Right cardiac atrium (tissue), 5 donors: ENCODE results near the gene EPG5. TPM values are rescaled to one million over a fixed set of nuclear protein-coding genes. Genes with fewer than 3 reads are reported as not detected.

Experiments used
- ATAC-seq, 2 donors: fragments of 200-7000 bp; cut with Tn5 transposase; one replicate each; pipeline versions ENCODE4 v1.8.0 to v1.9.1; 2020; ENCODE audit warnings: moderate library complexity in 2 of 2, mild to moderate bottlenecking in 1 of 2
- DNase-seq, 3 donors: peaks; one replicate each; pipeline ENCODE4 v3.0.0-alpha.2; 2020
- H3K27ac ChIP-seq: one replicate; pipeline ENCODE4 v1.5.1; 2013; ENCODE audit warnings: mild to moderate bottlenecking, low read length, control low read depth, moderate library complexity
- H3K27me3 ChIP-seq: one replicate; pipeline ENCODE4 v1.6.1; 2013; ENCODE audit not compliant: control insufficient read depth, insufficient read depth
- H3K4me1 ChIP-seq: one replicate; pipeline ENCODE4 v1.6.1; 2013; ENCODE audit warnings: low read length; ENCODE audit not compliant: control insufficient read depth, insufficient read depth
- H3K4me3 ChIP-seq: one replicate; pipeline ENCODE4 v1.5.1; 2013; ENCODE audit warnings: low read length, control low read depth
- H3K9me3 ChIP-seq: one replicate; pipeline ENCODE4 v1.6.1; 2013; ENCODE audit warnings: low read length; ENCODE audit not compliant: control insufficient read depth
- WGBS: extraction: QIAGEN DNeasy Blood & Tissue Kit; methylation state at CpG from one replicate; pipeline ENCODE4 v1.1.7; 2013; 5-methylcytosine and 5-hydroxymethylcytosine counted together
- intact Hi-C, 4 donors: fragments of 100-400 bp; cut with DNase I; formaldehyde crosslinking; loops; one replicate each; pipeline versions ENCODE4 v1.11.0 to v1.14.0; 2022 to 2023
- polyA plus RNA-seq: library from polyadenylated mRNA; stranded (reverse); fragments of 200-250 nt; gene quantifications from one replicate; pipeline ENCODE4 v1.2.3, GENCODE V29; 2013
- total RNA-seq, 4 donors: library from RNA; stranded (reverse); fragmentation: NEBNext Ultra II Directional; extraction: Animal tissue kit (Norgen Biotek cat#: 25700); gene quantifications; one replicate each; pipeline ENCODE4 v1.2.1, GENCODE V29; 2021
- donor health status: healthy with polysubstance abuse.
- donor health status: DM: no; HTN: yes; CAD: no.
- donor health status: DM: no; HTN: no; CAD: no.
- donor health status: DM: no; HTN: yes; CAD: no; lungs with severe emphysema.
- donor health status: DM: yes; HTN: yes; CAD: no.

EPG5 gene
- total and polyA plus RNA-seq, 5 donors, result 8.2 to 22.0 (median 20.8) TPM

DNA sequence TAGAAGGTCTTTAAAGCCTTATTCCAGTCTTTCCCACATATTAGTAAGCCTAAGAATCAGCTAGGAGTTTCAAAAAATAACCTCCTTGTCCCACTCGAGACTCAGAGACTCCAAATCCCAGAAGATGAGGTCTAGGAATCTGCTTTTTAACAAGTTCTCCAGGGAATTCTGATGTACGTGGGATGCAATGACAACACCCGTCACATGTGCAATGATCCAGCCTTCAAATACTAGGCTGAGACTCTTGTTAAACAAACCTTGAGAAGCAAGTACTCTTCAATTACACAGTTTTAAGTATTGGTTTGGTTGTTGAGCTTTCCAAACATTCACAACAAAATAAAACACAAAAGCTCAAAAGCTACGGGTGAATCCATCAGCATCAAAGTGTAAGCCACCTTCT, 53.9 kb downstream of the EPG5 start:
- intact Hi-C loops, result no loop called here
- DNase-seq (no peak), ATAC-seq (no peak)
- Histone ChIP-seq H3K27me3 (no peaks in the 10 kb centered on the region), H3K4me3 (no peak overlapping the region), H3K27ac (no peak overlapping the region), H3K9me3 (no peaks in the 10 kb centered on the region), H3K4me1 (no peaks in the 10 kb centered on the region)
- 86% methylated on average over 4 of the region's 4 CpGs for WGBS

DNA sequence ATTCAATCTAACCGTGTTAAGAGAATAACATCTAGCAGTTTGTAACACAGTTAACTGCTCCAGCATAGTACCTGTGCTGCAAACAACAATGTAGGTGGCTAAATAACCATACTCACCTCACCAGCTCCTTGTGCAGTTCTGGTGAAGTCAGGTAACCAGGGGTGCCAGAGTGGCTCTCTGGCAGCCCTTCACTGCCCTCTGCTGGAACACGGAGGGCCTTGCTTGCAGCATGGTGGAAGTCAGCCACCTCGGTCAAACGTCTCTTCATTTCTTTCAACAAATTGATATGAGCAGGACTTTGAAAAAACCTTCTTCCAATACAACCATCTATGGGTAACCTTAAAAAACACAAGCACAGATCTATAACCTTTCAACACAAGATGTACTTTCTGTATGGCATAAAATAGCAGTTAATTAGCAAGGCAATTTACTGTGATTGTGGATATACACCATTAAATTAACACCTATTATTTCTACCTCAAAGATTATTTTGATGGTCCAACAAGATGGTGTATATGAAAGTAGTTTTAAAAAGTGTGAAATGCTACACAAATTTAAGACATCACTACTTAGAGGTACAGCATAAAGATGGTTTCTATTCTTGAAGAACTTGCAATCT, 56.6 kb downstream of the EPG5 start:
- DNase-seq, result peak; percentile 21 to 66 (median 65)
- intact Hi-C loops, result no loop called here
- WGBS, result 45% methylated on average over 4 of the region's 4 CpGs
- Histone ChIP-seq H3K27me3 (no peaks in the 10 kb centered on the region), H3K9me3 (no peaks in the 10 kb centered on the region), H3K27ac (no peak overlapping the region), H3K4me3 (no peak overlapping the region), H3K4me1 (no peaks in the 10 kb centered on the region)
- peak; percentile 43 to 75 for ATAC-seq

DNA sequence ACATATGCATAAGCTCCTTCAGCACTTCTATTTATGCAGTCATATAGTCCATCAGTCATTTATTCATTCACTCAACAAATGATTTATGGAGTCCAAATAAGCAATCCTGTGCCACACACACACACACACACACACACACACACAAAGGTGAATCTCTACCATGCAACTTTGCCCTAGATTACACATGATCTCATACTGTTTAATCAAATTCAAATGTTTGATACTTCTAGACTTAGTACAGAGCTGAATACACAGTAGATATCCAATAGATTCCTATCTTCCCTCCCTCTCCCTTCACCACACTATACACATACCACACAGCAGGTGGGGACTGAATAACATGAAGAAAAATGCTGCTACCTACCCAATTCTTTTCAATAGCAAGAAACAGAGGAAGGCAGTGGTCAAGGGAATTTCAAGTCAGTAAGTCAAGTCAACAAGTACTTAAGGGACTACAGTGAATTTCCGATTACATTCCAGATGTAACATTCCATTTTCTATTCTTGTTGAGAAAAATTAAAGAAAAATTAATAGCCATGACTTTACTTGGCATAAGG, 65.4 kb downstream of the EPG5 start:
- no peak overlapping the region for H3K27ac ChIP-seq
- no peak overlapping the region for H3K4me3 ChIP-seq
- no peaks in the 10 kb centered on the region for H3K4me1 ChIP-seq
- no peaks in the 10 kb centered on the region for H3K9me3 ChIP-seq
- H3K27me3 ChIP-seq, result no peaks in the 10 kb centered on the region
- DNase-seq, result no peak
- no peak for ATAC-seq
- intact Hi-C loops, result no loop called here
- 99% methylated on average over 1 of the region's 1 CpG for WGBS

DNA sequence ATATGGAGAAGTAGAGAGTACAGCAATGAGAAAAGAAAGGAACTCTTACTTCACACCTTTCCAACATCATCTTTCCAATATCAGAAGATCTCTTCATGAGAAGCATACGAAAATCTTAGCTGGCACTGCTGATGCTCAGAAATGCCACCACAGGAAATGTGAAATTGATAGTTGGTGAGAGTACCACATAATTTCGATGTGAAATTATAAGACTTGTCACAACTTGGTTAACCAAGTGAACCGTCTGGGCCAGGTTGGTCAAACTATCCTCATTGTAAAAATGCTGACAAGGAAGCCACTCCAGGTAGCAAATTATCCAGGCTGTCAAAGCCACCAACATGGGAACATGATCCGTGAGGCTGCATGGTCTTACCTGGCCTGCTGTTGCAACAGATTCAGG, 66.5 kb downstream of the EPG5 start:
- Histone ChIP-seq H3K9me3 (no peaks in the 10 kb centered on the region), H3K4me1 (no peaks in the 10 kb centered on the region), H3K27me3 (no peaks in the 10 kb centered on the region), H3K27ac (no peak overlapping the region), H3K4me3 (no peak overlapping the region)
- DNase-seq (no peak), ATAC-seq (no peak)
- 92% methylated on average over 4 of the region's 4 CpGs for WGBS
- intact Hi-C loops, result no loop called here

DNA sequence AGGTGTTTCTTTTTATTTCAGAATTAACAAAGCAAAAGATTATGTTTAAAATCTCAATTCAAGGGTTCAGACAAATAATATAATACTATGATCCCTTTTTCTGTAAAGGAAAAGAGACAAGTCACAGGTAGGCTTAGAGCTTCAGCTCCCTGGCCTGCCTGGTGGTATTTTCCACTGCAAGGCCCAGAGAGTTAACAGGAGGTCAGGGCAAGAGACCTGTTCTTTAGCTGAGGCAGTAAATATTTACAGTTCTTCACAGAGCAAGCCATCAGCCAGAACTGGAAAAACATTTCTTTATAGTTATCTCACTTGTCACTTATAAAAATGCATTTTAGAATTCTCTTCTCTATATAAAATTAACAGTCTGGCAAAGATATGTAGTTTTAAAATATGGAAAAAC, 70.1 kb downstream of the EPG5 start:
- H3K4me1 ChIP-seq, result no peaks in the 10 kb centered on the region
- H3K27me3 ChIP-seq, result no peaks in the 10 kb centered on the region
- ATAC-seq, result no peak
- no peaks in the 10 kb centered on the region for H3K9me3 ChIP-seq
- no peak overlapping the region for H3K27ac ChIP-seq
- no peak overlapping the region for H3K4me3 ChIP-seq
- no peak for DNase-seq
- intact Hi-C loops, result loop anchor here in 1 of 4 donors (10.0 kb wide), 1 partner anchor 58 kb away; no protein-coding TSS in a partner anchor

DNA sequence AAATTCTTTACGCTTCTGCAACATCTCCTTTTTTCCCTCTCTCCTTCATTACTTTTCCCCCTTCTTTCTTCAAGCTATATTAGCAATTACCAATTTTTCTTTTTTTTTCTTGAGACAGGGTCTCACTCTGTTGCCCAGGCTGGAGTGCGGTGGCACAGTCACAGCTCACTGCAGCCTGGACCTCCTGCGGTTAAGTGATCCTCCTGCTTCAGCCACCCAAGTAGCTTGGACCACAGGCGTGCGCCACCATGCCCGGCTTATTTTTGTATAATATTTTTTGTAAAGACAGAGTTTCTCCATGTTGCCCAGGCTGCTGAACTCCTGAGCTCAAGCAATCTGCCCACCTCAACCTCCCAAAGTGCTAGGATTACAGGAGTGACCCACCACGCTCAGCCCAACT, 70.7 kb downstream of the EPG5 start:
- Histone ChIP-seq H3K4me1 (no peaks in the 10 kb centered on the region), H3K27ac (no peak overlapping the region), H3K9me3 (no peaks in the 10 kb centered on the region), H3K4me3 (no peak overlapping the region), H3K27me3 (no peaks in the 10 kb centered on the region)
- ATAC-seq (no peak), DNase-seq (peak in 1 of 3 donors; percentile 12)
- intact Hi-C loops, result loop anchor here in 1 of 4 donors (10.0 kb wide), 1 partner anchor 58 kb away; no protein-coding TSS in a partner anchor
- WGBS, result 97% methylated on average over 7 of the region's 7 CpGs

DNA sequence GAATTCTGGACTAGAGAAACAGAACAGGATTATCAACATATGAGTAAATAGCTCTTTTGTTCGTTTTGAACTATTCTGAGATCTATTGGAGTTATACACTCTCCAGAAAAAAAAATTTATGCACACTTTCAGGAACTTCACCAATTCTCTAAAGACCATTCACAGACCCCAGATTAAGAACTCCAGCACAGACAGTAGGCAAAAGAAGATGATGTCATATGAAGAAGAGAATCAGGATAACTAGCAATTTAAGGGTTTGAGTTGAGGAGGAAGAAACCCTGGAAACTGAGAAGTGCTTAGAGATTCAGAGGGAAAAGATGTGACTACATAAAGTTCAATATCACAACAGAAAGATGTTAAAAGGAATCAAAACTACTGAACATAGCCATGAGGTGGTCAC, 71.8 kb downstream of the EPG5 start:
- Histone ChIP-seq H3K9me3 (no peaks in the 10 kb centered on the region), H3K4me3 (no peak overlapping the region), H3K27me3 (no peaks in the 10 kb centered on the region), H3K27ac (no peak overlapping the region), H3K4me1 (no peaks in the 10 kb centered on the region)
- intact Hi-C loops, result loop anchor here in 1 of 4 donors (10.0 kb wide), 1 partner anchor 59 kb away; no protein-coding TSS in a partner anchor
- WGBS, result 80% methylated on average over 1 of the region's 1 CpG
- ATAC-seq (no peak), DNase-seq (no peak)

DNA sequence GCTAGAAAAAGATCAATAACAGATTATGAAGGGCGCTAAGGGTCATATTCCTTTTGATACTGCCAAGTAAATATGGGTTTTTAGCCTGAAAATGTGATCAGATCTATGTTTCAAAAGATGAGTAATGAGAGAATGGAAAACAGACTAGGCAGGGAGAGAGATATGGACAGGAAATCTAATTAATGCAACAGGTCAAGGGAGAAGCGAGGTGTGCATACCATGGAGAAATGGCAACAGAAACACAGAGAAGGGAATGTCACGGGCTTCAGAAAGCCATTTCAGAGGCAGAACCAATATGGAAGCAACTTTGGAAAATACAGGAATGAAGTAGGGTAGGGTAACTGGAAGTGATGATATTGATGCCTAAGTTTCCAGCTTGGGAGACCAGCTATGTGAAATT, 72.3 kb downstream of the EPG5 start:
- H3K9me3 ChIP-seq, result no peaks in the 10 kb centered on the region
- no peak overlapping the region for H3K27ac ChIP-seq
- H3K27me3 ChIP-seq, result no peaks in the 10 kb centered on the region
- intact Hi-C loops, result loop anchor here in 1 of 4 donors (10.0 kb wide), 1 partner anchor 60 kb away; no protein-coding TSS in a partner anchor
- 65% methylated on average over 3 of the region's 3 CpGs for WGBS
- H3K4me1 ChIP-seq, result no peaks in the 10 kb centered on the region
- no peak for DNase-seq
- no peak overlapping the region for H3K4me3 ChIP-seq
- no peak for ATAC-seq

DNA sequence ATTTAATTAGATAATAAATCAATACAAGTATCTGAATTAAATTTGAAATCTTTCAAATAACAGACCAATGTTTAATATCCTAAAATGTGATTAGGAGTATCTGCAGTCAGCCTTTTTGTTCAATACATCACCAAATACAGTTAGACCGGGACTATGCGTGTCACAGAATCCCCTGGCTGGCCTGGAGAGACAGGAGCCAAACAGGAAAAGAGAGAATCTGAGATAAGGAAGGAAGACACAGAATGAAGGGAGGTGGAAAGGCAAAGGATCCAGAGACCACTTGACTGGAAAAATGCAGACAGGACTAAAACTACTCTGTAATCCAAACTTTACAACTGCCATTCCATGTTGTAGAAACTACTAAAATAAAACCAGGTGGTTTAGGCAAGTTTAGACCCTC, 75.3 kb downstream of the EPG5 start:
- Histone ChIP-seq H3K27me3 (no peaks in the 10 kb centered on the region), H3K4me3 (no peak overlapping the region), H3K27ac (no peak overlapping the region), H3K4me1 (no peaks in the 10 kb centered on the region), H3K9me3 (no peaks in the 10 kb centered on the region)
- intact Hi-C loops, result loop anchor here in 1 of 4 donors (10.0 kb wide), 1 partner anchor 63 kb away; no protein-coding TSS in a partner anchor
- DNase-seq, result no peak
- no peak for ATAC-seq
- 44% methylated on average over 2 of the region's 2 CpGs for WGBS

DNA sequence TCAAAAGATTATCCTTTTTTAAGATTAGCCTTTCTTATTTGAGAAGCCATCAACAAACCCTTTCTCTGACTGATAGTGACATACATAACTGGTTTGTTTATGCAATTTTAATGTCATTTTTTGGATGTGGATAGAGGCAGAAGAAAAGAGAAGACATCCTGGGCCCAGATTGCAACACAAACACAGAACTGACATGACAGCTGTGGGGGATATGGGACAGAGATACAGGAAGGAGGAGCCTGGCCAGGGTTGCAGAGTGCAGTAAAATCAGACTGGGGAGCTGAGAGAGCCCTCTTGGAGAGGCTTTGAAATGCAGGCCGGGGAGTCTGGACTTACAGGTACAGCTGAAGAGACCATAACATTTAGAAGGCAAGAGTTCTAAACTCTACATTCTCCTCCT, 76.5 kb downstream of the EPG5 start:
- 98% methylated on average over 1 of the region's 1 CpG for WGBS
- DNase-seq (peak in 2 of 3 donors; percentile 39 to 54), ATAC-seq (peak in 1 of 2 donors; percentile 26)
- Histone ChIP-seq H3K4me1 (no peaks in the 10 kb centered on the region), H3K27me3 (no peaks in the 10 kb centered on the region), H3K9me3 (no peaks in the 10 kb centered on the region), H3K27ac (no peak overlapping the region), H3K4me3 (no peak overlapping the region)
- intact Hi-C loops, result loop anchor here in 1 of 4 donors (10.0 kb wide), 1 partner anchor 64 kb away; no protein-coding TSS in a partner anchor

DNA sequence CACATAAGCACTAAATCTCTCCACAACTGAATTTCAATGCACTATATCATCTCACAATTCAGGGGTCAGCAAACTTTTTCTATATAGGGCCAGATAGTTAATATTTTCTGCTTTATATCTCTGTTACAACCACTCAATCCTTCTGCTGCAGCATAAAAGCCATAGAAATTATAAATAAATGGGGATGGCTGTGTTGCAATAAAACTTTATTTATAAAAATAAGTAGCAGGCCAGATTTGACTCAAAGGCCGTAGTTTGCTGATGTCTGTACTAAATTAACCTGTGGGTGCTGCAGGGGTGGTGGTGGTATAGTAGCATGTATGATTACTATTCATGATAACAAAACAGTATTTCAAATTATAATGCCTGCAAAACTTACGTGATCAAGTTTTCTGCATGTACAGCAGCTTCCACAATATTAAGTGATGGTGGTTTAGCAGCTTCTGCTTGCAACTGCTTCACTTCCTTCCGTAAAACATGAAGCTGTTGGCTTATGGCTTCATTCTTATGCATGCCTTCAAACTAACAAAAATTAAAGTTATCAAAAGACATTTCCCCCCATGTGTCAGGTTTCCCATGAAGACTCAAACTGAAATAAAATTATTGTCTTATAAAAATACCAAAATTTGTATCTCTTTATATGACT, 77.6 kb downstream of the EPG5 start:
- Histone ChIP-seq H3K4me1 (no peaks in the 10 kb centered on the region), H3K9me3 (no peaks in the 10 kb centered on the region), H3K4me3 (no peak overlapping the region), H3K27ac (no peak overlapping the region), H3K27me3 (no peaks in the 10 kb centered on the region)
- no peak for DNase-seq
- WGBS, result 90% methylated on average over 3 of the region's 3 CpGs
- ATAC-seq, result no peak
- intact Hi-C loops, result loop anchor here in 1 of 4 donors (10.0 kb wide), 1 partner anchor 65 kb away; no protein-coding TSS in a partner anchor
